ENCODE data around the gene AKIP1. TPM values are rescaled to one million over a fixed set of nuclear protein-coding genes. Genes with fewer than 3 reads are reported as not detected.
"Not testable (repeated sequence)": the region's sequence is repeated elsewhere in the genome, so short reads cannot be mapped to it uniquely, and the experiment has no call there.

The AKIP1 gene
- total RNA-seq, 4 donors from 2014 or later, result 2.6 to 32.7 (median 14.6) TPM

GRCh38 chr11:8886322-8886721, 24.7 kb upstream of the AKIP1 start:
- no peaks in the 10 kb centered on the region for H3K36me3 ChIP-seq
- DNase-seq, result no peak
- H3K27ac ChIP-seq, result no peak overlapping the region
- H3K4me3 ChIP-seq, result no peak overlapping the region
- TF ChIP-seq CTCF (IDR thresholded peaks at IDR 0.05) (no peak), POLR2A (IDR thresholded peaks at IDR 0.05) (no peak)
- no peaks in the 10 kb centered on the region for H3K9me3 ChIP-seq
- no peaks in the 10 kb centered on the region for H3K27me3 ChIP-seq
- intact Hi-C loops (cut with DNase I; ENCODE audit: low total_unique reads), result no loop called here
- no peaks in the 10 kb centered on the region for H3K4me1 ChIP-seq

GRCh38 chr11:8891185-8891584, 19.8 kb upstream of the AKIP1 start:
- DNase-seq; H3K27me3 ChIP-seq; H3K4me1 ChIP-seq; H3K36me3 ChIP-seq; H3K27ac ChIP-seq; intact Hi-C loops (cut with DNase I; ENCODE audit: low total_unique reads); H3K9me3 ChIP-seq; H3K4me3 ChIP-seq: not testable (repeated sequence)

DNA sequence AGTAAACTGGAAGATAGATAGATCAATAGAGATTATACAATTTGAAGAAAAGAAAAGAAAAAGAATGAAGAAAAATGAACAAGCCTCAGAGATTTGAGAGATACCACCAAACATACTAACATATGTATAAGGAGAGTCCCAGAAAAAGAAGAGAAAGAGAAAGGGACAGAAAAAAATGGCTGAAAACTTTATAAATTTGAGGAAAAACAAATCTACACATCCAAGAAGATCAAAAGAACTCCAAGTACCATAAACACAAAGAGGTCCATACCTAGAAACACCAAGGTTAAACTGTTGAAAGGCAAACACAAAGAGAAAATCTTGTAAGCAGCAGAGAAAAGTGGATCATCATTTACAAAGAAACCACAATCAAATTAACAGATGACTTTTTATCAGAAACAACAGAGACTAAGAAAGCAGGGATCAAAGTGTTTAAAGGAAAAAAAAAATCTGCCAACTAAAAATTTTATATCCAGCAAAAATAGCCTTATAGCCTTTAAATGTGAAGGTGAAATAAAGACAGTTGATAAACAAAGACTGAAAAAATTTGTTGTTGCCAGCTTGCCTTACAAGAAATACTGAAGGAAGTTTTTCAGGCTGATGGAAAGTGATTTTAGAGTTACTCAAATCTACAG, 11.8 kb upstream of the AKIP1 start:
- H3K27me3 ChIP-seq, result no peaks in the 10 kb centered on the region
- H3K9me3 ChIP-seq, result no peaks in the 10 kb centered on the region
- intact Hi-C loops (cut with DNase I; ENCODE audit: low total_unique reads), result no loop called here
- no peak overlapping the region for H3K4me3 ChIP-seq
- no peak for DNase-seq
- H3K36me3 ChIP-seq, result no peaks in the 10 kb centered on the region
- no peak overlapping the region for H3K27ac ChIP-seq
- H3K4me1 ChIP-seq, result no peaks in the 10 kb centered on the region
- TF ChIP-seq POLR2A (IDR thresholded peaks at IDR 0.05) (no peak), CTCF (IDR thresholded peaks at IDR 0.05) (no peak)

DNA sequence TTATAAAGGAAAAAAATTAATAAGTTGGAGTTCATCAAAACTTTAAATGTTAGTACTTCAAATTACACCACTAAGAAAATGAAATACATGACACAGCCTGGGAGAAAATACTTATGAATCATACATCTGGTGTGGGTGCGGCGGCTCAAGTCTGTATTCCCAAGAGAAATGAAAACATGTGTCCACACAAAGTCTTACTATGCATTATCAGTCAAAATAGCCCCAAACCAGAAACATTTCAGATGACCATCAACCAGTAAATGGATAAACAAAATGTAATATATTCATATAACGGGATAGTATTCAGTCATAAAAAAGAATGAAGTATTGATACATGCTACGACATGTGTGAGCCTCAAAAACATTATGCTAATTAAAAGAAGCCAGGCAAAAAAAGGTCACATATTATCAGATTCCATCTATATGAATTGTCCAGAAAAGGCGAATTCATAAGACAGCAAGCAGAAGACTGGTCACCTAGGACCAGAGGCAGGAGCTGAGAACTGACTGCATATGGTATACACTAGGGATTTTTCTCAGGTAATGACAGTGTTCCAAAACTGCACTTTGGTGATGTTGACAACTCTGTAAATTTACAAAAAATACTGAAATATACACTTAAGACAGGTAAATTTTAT, 5.3 kb upstream of the AKIP1 start:
- Histone ChIP-seq H3K4me3 (no peak overlapping the region), H3K27me3 (no peaks in the 10 kb centered on the region), H3K4me1 (no peaks in the 10 kb centered on the region), H3K27ac (no peak overlapping the region), H3K36me3 (no peaks in the 10 kb centered on the region), H3K9me3 (no peaks in the 10 kb centered on the region)
- intact Hi-C loops (cut with DNase I; ENCODE audit: low total_unique reads), result no loop called here
- DNase-seq, result no peak
- TF ChIP-seq POLR2A (IDR thresholded peaks at IDR 0.05) (no peak), CTCF (IDR thresholded peaks at IDR 0.05) (no peak)

- H3K27ac ChIP-seq, result no peak overlapping the region
- no peaks in the 10 kb centered on the region for H3K27me3 ChIP-seq
- H3K4me3 ChIP-seq, result no peak overlapping the region
- DNase-seq, result no peak
- TF ChIP-seq POLR2A (IDR thresholded peaks at IDR 0.05), result no peak
- TF ChIP-seq CTCF (IDR thresholded peaks at IDR 0.05), result no peak
- H3K9me3 ChIP-seq, result no peaks in the 10 kb centered on the region
- intact Hi-C loops (cut with DNase I; ENCODE audit: low total_unique reads), result no loop called here
- H3K36me3 ChIP-seq, result no peaks in the 10 kb centered on the region
- H3K4me1 ChIP-seq, result no peaks in the 10 kb centered on the region
These were observed 3.9 kb upstream of the AKIP1 start for GRCh38 chr11:8907116-8907515.
